ENCODE measurements around the gene ADGRL3.

- TF ChIP-seq POLR2A (IDR thresholded peaks at IDR 0.05) (no peak), CTCF (IDR thresholded peaks at IDR 0.05) (no peak)
These were observed 620.0 kb downstream of the ADGRL3 start for GRCh38 chr4:61820136-61820535.

Data from suprapubic skin (tissue), 3 donors.